Lower leg skin (tissue), 3 donors: ENCODE measurements around the gene DCD.

Experiments used
- POLR2A ChIP-seq, 2 donors: fragments of 450-650 bp; IDR thresholded peaks; one replicate each; pipeline ENCODE4 v1.6.1; 2016 to 2017; ENCODE audit warnings: antibody characterized with exemption in 2 of 2, mild to moderate bottlenecking in 1 of 2, moderate library complexity in 1 of 2
- TF ChIP-seq, protein P1 (sequence below), 3 donors: fragments of 450-650 bp; IDR thresholded peaks; one replicate each; pipeline ENCODE4 v1.5.1; 2016; ENCODE audit warnings: antibody characterized with exemption in 3 of 3, mild to moderate bottlenecking in 3 of 3, moderate library complexity in 2 of 3

DNA sequence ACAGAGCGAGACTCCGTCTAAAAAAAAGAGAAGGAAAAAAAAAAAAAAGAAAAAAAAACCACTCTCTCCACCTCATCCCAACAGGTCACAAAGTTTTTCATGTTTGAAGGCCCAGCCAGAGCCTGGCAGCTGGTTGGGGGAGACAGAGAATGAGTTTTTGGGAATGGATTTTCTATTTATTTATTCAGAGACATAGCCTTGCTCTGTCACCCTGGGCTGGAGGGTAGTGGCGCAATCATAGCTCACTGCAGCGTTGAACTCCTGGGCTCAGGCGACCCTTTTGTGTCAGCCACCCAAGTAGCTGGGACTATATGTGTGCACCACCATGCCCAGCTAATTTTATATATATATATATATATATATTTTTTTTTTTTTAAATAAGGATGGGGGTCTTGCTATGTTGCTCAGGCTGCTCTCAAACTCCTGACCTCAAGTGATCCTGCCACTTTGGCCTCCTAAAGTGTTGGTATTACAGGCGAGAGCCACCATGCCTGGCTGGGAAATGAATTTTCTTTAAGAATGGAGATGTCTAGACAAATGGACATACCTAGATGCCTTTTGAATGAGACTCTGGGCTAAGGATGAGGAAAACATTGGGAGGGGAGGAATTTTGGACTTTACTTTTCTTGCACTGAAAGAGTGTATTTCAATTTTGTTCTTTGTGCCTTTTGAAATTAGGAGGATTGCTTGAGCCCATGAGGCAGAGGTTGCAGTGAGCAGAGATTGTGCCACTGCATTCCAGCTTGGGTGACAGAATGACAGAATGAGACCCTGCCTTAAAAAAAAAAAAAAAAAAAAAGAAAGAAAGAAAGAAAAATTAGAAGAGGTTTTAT, 42.8 kb downstream of the DCD start:
- TF ChIP-seq, protein P1, sequence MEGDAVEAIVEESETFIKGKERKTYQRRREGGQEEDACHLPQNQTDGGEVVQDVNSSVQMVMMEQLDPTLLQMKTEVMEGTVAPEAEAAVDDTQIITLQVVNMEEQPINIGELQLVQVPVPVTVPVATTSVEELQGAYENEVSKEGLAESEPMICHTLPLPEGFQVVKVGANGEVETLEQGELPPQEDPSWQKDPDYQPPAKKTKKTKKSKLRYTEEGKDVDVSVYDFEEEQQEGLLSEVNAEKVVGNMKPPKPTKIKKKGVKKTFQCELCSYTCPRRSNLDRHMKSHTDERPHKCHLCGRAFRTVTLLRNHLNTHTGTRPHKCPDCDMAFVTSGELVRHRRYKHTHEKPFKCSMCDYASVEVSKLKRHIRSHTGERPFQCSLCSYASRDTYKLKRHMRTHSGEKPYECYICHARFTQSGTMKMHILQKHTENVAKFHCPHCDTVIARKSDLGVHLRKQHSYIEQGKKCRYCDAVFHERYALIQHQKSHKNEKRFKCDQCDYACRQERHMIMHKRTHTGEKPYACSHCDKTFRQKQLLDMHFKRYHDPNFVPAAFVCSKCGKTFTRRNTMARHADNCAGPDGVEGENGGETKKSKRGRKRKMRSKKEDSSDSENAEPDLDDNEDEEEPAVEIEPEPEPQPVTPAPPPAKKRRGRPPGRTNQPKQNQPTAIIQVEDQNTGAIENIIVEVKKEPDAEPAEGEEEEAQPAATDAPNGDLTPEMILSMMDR (IDR thresholded peaks at IDR 0.05) = no peak
- TF ChIP-seq POLR2A (IDR thresholded peaks at IDR 0.05) = no peak
